NCI-H2081 (cell line): ENCODE data around the gene ITPK1.

ENCODE experiments used
- DNase-seq, 2 experiments: peaks; one replicate each; lab custom pipeline; 2025; lab: John Stamatoyannopoulos, UW

The ITPK1 gene

DNA sequence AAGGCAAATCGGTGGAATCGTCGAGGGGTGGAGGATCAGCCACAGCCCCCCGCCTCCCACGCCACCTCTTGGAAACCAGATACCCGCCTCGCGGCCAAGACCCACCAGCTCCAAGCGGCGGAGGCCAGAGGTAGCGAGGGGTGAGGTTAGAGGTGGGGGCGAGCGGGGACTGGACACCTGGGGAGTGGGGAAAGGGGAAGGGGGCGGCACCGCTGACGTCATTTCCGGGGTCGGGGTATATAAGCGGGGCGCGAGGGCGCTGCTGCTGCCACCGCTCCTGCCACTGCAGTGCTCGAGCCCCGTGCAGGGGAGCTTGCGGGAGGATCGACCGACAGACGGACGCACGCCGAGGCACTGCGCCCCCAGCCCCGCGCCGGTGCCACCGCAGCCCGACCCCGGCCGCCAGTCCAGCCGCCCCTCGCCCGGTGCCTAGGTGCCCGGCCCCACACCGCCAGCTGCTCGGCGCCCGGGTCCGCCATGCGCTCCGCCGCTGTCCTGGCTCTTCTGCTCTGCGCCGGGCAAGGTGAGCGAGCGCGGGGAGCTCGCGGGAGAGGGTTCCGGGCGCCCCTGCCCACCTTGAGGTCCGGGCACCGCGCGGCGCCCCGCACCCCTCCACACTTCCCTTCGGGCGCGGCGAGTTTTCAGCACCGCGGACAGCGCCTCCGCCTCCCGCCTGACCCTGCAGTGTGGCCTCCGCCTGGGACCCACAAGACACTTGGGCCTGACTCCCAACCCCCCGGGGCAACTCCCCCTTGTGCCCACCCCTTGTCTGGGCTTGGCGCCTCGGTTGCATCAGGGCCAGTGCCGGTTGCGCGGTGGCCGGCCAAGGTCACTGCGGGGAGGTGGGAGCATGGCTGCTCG lies 192.6 kb downstream of the ITPK1 start, which contains the start of gene CHGA:
Gene CHGA, plus strand, starts transcription at position 268 of the 861 bp plus-strand sequence. Its CDS starts 210 bp downstream, at position 478.
- peak; percentile 82 to 87 for DNase-seq

DNA sequence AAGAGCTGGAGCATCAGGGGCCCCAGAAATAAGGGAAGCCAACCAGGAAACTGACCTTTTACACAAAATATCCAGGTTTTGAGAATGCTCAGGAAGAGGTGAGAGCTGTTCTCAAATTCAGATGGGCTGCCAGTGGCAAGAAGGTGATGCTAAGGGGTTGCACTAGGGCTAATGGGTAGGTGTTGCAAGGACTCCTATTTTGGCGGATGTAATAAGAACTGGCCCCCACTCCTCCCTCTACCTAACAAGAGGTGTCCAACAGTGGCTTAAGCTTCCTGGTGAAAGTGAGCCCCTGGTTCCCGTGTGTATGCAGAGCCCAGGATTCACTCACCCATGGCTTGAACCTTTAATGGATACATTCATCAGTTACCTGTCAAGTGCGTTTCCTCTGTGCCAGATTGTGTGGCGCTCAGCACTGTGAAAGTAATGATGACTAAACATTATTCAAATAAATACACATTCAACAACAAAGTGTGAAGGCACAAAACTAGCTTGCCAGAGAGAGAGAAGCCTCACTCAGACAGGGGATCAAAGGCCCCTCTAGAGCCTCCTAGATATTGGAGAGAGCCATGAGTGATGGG lies 193.5 kb downstream of the ITPK1 start:
- DNase-seq: peak; percentile 64 to 91

DNA sequence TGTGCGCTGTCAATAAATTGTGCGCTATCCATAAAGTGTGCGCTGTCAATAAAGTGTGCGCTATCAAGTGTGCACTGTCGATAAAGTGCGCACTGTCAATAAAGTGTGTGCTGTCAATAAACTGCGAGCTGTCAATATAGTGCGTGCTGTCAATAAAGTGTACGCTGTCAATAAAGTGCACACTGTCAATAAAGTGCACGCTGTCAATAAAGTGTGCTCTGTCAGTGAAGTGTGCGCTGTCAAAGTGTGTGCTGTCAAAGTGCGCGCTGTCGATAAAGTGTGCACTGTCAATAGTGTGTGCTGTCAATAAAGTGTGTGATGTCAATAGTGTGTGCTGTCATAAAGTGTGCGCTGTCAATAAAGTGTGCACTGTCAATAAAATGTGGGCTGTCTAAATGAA lies 195.7 kb downstream of the ITPK1 start:
- DNase-seq: no peak

DNA sequence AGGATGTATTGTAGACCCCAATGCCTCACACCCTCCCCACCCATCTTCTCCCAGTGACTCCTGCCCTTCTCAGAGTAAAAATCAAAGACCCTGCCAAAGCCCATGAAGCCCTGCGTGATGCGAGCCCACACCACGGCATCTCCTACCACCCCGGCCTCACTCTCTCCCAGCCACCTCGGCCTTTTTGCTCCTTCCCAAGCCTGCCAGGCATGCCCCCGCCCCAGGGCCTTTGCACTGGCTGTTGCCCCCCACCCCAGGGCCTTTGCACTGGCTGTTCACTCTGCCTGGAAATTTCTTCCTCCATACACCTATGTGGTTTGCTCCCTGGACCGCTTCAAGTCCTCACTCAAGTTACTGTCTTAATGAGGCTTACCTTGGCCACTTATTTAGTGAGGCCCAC lies 197.8 kb downstream of the ITPK1 start:
- DNase-seq: no peak

DNA sequence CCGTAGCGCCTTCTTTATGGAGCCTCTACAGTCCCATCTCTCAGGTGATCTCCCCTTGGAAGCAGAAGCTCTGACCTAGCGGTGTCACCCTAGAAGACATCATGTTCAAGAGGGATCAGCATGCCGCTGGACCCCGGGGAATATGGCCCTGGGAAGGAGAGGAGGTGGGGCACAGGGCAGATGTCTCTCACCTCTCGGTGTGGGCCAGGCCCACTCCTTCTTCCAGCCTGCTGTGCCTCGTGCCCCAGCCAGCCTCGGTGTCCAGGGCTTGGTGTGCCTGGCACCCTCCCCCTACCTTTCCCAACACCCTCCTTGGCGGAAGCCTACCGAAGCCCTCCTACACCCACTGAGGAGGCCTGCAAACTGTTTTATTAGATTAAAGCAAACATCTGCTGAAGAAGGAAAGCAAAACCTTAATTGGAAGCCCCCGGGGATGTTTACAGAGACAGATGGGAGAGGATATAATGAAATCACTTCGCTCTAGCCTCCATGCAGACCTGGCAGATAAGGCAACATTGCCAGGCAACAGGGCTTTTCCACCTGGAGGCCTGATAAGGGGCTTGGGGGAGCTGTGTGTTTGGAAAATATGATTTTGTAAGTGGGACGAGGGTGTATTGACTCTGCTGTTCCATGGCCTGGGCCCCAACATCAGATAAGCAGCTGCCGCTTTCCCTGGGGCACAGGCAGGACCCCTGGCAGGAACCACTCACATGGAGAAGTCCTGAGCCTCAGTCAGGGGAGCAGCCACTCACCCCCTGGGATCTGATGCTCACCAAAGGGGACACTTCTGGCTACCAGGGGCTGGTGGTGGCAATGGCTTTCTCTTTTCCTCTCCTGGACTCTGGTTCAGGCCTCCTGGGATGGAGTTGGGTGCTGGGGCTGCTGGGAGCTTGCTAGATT lies 198.4 kb downstream of the ITPK1 start:
- DNase-seq: peak; percentile 70 to 79

DNA sequence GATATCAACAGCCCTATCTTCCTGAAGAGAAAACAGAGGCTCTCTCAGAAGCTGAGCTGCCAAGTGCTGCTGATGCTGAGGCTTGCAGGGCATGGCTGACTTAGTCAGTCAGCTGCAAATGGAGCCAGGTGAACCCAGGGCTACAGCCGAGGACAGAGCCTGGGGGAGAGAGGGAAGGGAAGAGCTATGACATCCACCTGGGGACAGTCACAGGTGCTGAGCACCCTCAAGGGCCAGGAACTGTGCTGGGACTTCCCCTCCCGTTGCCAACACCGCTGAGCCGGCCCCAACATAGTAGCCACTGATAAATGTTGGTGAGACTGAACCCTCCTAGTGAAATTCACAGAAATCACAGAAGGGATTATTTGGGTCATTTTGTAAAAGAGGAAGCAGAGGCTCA lies 199.5 kb downstream of the ITPK1 start:
- DNase-seq: no peak

DNA sequence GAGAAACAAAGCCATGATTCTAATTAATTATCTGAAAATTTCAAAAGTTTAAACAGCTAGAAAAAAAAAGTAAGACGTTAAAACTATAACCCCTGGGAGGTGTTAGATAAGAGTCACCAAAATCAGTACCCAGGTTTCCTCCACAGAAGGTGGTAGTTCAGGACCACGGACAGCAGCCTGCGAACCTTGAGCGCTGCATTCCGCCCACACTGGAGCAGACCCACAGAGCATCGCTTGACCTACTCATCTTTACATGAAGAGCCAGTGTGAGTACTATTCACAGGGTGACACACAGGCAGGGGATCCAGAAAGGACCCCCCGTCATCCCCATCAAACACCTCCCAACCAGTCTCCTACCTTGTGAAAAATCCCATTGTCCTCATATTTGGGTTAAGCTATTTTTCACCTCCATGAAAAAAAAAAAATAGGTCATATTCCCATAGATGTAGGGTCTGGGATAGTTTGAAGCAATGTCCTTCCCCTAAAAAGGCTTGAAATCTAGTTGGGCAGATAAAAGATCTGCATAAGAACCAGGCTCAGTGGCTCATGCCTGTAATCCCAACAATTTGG lies 201.6 kb downstream of the ITPK1 start:
- DNase-seq: no peak

DNA sequence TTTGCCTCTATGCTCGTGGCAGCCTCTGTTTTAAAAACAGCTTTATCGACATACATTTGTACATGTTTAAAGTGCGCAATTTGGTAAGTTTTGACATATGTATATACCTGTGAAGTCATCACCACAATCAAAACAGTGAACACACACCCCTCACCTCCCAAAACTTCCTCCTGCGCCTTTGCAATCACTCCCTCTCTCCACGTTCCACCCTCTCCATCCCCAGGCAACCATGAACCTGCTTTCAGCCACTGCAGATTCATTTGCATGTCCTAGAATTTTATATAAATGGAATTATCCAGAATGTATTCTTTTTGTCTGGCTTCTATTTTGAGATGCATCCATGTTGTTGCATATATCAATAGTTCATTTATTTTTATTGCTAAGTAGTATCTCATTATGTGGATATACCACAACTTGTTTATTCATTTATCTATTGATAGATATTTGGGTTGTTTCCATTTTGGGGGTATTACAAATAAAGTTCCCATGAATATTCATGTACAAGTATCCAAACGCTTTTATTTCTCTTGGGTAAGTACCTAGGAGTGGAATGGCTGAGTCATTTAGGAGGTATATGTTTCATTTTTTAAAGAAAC lies 208.3 kb downstream of the ITPK1 start:
- no peak for DNase-seq

DNA sequence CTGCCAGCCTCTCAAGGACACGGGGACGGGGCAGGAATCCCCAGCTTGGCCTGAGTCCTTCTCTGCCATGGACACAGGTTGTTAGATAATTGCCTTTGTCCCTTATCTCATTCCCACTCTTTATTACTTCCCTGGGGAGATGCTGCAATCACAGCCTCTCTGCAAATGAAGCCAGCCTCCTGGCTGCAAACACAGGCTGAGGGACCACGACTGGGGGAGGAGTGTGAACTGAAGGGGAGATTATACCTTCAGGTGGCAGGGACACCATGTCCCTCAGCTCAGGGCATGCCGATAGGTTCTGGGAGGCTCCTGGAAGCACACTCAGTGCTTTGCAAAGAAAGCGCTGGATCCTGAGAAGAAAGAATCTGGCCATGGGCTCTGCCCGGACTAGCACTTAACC lies 208.9 kb downstream of the ITPK1 start:
- DNase-seq: peak in 1 of 2 experiments; percentile 18

DNA sequence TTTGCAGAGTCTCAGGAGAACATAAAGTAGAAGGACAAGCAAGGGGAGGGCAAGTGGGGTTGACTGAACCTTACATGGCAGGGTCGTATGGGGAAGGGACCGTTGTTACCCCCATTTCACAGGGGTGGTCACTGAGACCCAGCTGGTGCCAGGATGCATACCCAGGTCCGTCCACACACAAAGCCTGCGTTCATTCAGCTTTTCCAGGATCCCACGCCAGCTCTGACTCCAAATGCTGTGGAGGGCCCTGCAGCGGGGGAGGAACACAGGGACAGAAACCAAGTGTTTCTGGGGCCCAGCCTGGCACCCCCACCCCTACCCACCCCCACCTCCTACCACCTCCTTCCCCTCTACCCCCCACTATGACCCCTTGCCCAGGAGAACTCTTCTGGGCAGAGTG lies 209.3 kb downstream of the ITPK1 start:
- no peak for DNase-seq

DNA sequence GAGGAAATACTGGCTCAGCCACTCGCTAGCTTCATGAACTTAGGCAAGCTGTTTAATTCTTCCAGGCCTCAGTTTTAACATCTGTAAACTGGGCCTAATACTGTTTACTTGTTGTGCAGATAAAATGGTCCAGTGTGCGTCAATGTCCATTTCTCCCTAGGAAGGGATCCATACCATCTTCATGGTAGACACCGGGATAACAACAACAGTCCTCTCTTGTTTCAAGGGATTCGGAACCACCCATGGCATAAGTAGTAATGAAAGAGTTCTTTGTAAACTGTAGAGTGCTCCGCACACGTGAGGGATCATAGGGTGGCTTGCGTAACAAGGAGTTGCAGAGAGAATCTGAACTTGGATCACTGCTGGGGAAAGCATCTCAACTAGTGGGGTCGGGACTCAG lies 210.1 kb downstream of the ITPK1 start:
- DNase-seq: no peak

DNA sequence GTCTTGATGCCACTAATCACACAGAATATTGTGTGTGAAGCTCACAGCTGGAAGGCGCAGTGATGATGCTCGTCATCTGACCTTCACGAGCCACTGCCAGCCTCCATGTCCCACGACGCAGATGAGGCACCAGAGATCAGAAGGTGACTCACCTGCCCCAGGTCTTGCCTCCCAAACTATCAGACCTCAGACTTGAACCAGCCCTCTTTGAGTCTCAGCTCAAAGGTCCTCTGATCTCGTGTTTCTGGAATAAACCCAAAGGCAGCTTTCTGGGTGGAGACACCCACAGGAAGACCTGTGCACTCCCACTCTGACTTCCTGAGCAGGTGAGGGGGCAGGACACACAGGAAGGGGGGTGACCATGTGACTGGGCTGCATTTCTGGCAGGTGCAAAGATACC lies 212.4 kb downstream of the ITPK1 start:
- DNase-seq: peak in 1 of 2 experiments; percentile 47

DNA sequence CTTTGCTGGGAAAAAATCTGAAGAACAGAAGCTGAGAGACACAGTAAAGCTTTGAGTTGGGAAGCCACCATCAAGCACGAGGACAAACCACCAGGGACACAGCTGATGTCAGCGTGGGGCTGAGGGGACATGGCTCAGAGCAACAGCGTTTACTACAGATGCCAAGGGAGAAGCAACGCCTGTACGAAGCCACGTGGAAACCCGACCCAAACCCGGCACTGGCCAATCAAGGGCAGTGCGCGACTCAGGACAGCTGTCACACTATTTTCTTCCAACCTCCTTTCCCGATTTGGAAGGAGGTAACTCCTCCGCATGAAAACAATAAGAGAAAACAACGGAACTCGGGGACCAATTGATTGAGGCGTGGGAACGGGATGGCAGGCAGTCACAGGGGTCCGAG lies 213.0 kb downstream of the ITPK1 start:
- DNase-seq: no peak

DNA sequence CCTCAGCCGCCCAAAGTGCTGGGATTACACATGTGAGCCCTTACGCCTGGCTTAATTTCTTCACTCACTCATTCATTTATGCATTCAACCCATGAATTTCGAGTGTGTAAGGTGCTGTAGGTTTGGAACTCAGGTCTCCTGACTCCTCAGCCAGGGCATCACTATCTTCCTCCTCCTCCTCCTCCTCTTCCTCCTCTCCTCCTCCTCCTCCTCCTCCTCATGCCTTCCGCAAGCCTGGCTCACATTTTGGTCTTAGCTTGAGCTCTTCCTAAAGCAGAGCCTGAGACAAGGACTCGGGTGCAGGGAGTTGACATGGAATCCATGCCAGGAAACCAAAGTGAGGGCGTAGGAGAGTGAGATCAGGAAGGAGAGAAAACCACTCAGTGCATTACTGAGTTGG lies 213.5 kb downstream of the ITPK1 start:
- DNase-seq: no peak

DNA sequence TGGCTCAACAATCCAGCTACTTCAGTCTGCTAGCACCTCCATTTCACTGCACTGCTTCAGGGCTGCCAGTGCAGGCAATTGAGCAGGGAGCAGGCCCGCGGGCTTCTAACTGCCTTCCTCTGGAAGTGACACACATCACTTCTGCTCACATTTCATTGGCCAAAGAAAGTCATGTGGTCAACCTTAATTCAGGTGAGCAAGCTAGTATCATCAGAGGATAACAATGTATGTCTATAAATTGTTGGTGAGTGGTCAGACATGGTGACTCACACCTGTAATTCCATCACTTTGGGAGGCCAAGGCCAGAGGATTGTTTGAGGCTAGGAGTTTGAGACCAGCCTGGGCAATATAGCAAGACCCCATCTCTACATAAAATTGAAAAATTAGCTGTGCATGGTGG lies 215.1 kb downstream of the ITPK1 start:
- DNase-seq: no peak

DNA sequence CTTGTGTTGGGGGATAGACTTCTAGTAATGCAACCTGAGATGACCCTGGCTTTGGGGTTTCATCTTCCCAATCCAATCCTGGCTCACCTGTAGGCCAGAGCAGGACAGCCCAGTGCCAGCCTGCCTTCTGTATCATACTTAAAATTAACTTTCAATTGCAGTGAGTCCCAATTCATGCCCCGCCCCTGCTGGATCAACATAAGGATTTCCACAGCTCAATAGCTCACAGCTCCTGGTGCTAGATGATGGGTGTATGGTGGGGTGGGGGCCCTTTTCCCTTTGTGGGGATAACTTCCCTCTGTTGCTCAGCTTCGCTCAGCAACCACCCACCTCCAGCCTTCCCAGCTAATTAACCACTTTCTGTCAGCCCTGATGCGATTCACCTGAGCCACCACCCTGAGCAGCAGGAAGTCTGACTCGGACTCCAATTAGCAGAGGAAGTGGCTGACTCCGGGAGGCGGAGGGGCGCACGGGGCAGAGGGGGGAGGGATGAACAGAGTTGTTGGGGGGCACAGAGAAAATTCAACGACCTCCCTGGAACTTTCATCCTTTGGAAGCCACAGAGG lies 217.1 kb downstream of the ITPK1 start:
- no peak for DNase-seq

DNA sequence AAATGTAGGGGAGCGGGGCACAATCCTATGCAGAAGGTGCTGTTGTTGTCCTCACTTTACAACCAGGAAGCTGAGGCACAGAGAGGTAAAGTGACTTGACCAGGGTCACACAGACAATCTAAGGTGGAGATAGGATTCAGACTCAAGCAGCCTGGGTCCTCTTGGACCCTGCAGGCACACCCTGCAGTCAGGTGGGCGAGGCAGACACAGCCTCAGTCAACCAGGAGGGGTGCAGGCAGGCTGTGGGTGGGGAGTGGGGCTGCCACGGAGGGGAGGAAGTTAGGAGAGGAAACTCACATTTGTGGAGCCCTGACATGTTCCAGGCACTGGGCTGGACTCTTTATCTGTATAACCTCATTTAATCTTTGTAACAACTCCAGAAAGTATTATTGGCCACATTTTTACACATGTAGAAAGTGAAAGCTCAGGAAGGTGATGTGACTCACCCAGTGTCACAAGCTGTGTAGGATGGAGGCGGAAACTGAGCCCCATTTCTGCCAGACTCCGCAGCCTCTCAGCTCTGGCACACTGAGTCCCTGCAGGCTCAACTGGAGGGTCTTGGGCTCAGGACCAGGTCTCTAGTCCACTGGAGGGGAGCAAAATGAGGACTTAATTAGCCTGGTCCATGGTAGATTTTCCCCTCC lies 217.7 kb downstream of the ITPK1 start:
- no peak for DNase-seq

DNA sequence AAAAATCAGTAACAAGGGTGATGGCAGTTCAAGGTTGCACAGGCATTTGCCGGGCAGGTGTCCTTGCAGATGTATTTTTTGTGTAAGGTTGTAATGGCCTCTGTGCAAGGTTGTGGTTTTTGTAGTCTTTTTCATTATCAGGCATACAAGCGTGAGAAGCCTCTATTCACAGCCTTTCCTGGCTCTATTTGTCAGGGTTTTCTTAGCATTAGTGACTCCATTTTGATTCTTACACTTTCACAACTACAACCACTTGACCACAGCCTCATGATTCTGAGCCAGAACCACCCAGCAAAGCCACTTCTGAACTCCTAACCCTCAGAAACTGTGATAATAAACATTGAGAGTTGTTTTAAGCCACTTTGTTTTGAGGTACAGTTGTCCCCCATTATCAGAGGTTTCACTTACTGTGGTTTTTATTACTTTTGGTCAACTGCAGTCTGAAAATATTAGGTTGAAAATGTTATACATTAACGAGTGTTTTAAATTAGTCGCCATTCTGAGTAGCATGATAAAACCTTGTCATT lies 220.3 kb downstream of the ITPK1 start:
- DNase-seq: no peak

DNA sequence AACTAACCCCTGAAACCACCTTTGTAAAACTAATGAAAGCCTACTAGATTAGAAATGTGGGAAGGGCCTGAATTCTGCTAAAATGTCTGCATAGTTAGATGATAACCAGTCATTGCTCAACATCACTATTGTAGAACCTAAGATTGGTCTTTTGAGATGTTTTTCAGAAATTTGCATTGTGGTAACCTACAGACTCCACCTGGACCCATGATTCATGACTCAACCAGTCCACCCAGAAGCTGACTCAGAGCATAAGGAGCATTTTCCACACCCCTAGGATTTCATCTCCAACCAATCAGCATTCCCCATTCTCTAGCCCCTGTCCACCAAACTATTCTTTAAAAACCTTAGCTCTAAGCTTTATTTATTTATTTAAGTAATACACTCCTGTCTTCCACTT lies 223.1 kb downstream of the ITPK1 start:
- no peak for DNase-seq

DNA sequence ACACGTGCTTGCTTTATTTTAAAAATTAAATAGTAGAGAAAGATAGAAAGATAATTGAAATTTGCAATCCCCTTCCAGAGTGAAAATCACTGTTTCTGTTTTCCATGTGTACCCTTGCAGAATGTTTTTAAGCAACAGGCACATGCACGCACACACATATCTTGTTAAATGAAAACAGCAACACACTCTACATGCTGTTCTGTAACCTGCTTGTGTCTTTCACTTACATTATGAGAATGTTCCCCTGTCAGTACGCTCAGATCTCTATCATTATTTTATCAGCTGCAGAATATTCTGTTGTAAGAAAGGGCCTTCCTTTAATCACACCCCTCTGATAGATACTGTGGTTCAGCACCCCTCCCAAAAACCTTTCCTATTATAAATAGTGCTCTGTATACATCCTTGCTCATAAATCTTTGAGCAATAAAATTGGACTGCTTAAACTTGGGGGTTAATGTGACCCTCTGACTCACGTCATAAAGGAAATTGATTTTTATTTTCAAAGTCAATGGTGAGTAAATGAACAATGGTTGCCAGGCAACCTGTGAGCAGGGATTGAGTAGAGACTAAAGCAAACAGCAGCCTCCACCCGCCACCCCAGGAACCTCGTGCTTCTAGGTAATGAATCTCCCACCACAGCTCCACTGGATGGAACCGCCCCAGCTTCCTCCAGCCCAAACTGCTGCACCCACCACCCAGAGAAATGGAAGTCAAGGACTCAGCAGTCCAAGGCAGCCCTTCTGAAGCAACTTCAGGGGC lies 224.7 kb downstream of the ITPK1 start:
- peak; percentile 90 to 98 for DNase-seq
